H9 (cell line): ENCODE measurements around the gene OGFRL1. TPM values are rescaled to one million over a fixed set of nuclear protein-coding genes. Genes with fewer than 3 reads are reported as not detected.

Experiments
- DNase-seq: peaks from one replicate; pipeline ENCODE4 v3.0.0-alpha.2; 2017
- H2AFZ ChIP-seq: one replicate; pipeline ENCODE4 v1.6.1; 2013; ENCODE audit warnings: mild to moderate bottlenecking, low read length, control low read depth, moderate library complexity
- H2AK5ac ChIP-seq: 2 replicates; pipeline ENCODE4 v1.6.1; 2013; ENCODE audit warnings: low read length, control low read depth, mixed read lengths; ENCODE audit not compliant: insufficient read length
- H2BK120ac ChIP-seq: one replicate; pipeline ENCODE4 v1.6.1; 2013; ENCODE audit warnings: low read depth, mild to moderate bottlenecking, low read length, control low read depth, inconsistent platforms; ENCODE audit not compliant: poor library complexity, severe bottlenecking
- H2BK12ac ChIP-seq: 2 replicates; pipeline ENCODE4 v1.6.1; 2013; ENCODE audit warnings: low read length, control low read depth, mixed read lengths, low read depth; ENCODE audit not compliant: insufficient read length
- H2BK15ac ChIP-seq: 2 replicates; pipeline ENCODE4 v1.6.1; 2013; ENCODE audit warnings: low read depth, low read length, control low read depth
- H2BK20ac ChIP-seq: one replicate; pipeline ENCODE4 v1.6.1; 2013; ENCODE audit warnings: low read depth, mild to moderate bottlenecking, low read length, control low read depth, inconsistent platforms; ENCODE audit not compliant: poor library complexity, severe bottlenecking
- H2BK5ac ChIP-seq: 2 replicates; pipeline ENCODE4 v1.6.1; 2013; ENCODE audit warnings: low read length, control low read depth, mixed read lengths; ENCODE audit not compliant: insufficient read length
- H3K14ac ChIP-seq: 2 replicates; pipeline ENCODE4 v1.6.1; 2013; ENCODE audit warnings: low read length, control low read depth; ENCODE audit not compliant: insufficient read depth
- H3K18ac ChIP-seq: 2 replicates; pipeline ENCODE4 v1.6.1; 2013; ENCODE audit warnings: low read depth, mild to moderate bottlenecking, mixed read lengths, low read length, control low read depth; ENCODE audit not compliant: insufficient read length
- H3K23ac ChIP-seq: 2 replicates; pipeline ENCODE4 v1.6.1; 2013; ENCODE audit warnings: low read length, control low read depth, mixed read lengths, low read depth; ENCODE audit not compliant: insufficient read length
- H3K23me2 ChIP-seq: 2 replicates; pipeline ENCODE4 v1.6.1; 2013; ENCODE audit warnings: low read depth, mild to moderate bottlenecking, mixed read lengths, low read length, control low read depth; ENCODE audit not compliant: insufficient read length, poor library complexity, severe bottlenecking
- H3K27ac ChIP-seq: 2 replicates; pipeline ENCODE4 v1.5.1; 2013; ENCODE audit warnings: low read length, control low read depth, mixed read lengths, low read depth; ENCODE audit not compliant: insufficient read length
- H3K27me3 ChIP-seq: 2 replicates; pipeline ENCODE4 v1.6.1; 2013; ENCODE audit warnings: low read length, control low read depth, inconsistent platforms; ENCODE audit not compliant: insufficient read depth
- H3K4ac ChIP-seq: 2 replicates; pipeline ENCODE4 v1.6.1; 2013; ENCODE audit warnings: low read depth, mild to moderate bottlenecking, control low read depth, inconsistent platforms, low read length, moderate library complexity
- H3K4me1 ChIP-seq: 2 replicates; pipeline ENCODE4 v1.6.1; 2013; ENCODE audit warnings: low read length, control low read depth, inconsistent platforms; ENCODE audit not compliant: insufficient read depth
- H3K4me2 ChIP-seq: 2 replicates; pipeline ENCODE4 v1.6.1; 2013; ENCODE audit warnings: low read length, control low read depth, mixed read lengths; ENCODE audit not compliant: insufficient read length, insufficient read depth
- H3K56ac ChIP-seq: 2 replicates; pipeline ENCODE4 v1.6.1; 2013; ENCODE audit warnings: low read depth, mild to moderate bottlenecking, mixed read lengths, low read length, control low read depth; ENCODE audit not compliant: insufficient read length
- H3K79me1 ChIP-seq: 2 replicates; pipeline ENCODE4 v1.6.1; 2013; ENCODE audit warnings: low read depth, mild to moderate bottlenecking, moderate library complexity, low read length, control low read depth, inconsistent platforms; ENCODE audit not compliant: insufficient read depth, poor library complexity, severe bottlenecking
- H3K79me2 ChIP-seq: 2 replicates; pipeline ENCODE4 v1.6.1; 2013; ENCODE audit warnings: low read length, control low read depth, inconsistent platforms; ENCODE audit not compliant: insufficient read depth
- H3K9ac ChIP-seq: 2 replicates; pipeline ENCODE4 v1.6.1; 2013; ENCODE audit warnings: low read length, control low read depth, mixed read lengths; ENCODE audit not compliant: insufficient read length; ENCODE audit errors: extremely low read depth
- H3K9me3 ChIP-seq: one replicate; pipeline ENCODE4 v1.6.1; 2013; ENCODE audit warnings: low read depth, low read length, inconsistent platforms; ENCODE audit not compliant: control insufficient read depth
- H3T11ph ChIP-seq: one replicate; pipeline ENCODE4 v1.6.1; 2013; ENCODE audit warnings: mild to moderate bottlenecking, low read length, control low read depth, inconsistent platforms
- H4K20me1 ChIP-seq: one replicate; pipeline ENCODE4 v1.6.1; 2013; ENCODE audit not compliant: control insufficient read depth, insufficient read length, insufficient read depth
- H4K5ac ChIP-seq: 2 replicates; pipeline ENCODE4 v1.6.1; 2013; ENCODE audit warnings: low read depth, mild to moderate bottlenecking, mixed read lengths, low read length, control low read depth; ENCODE audit not compliant: insufficient read length
- H4K8ac ChIP-seq: replicated peaks from 2 replicates; pipeline ENCODE4 v1.6.1; 2013; ENCODE audit warnings: low read length, control low read depth, mixed read lengths, low read depth; ENCODE audit not compliant: insufficient read length
- H4K91ac ChIP-seq: 2 replicates; pipeline ENCODE4 v1.6.1; 2013; ENCODE audit warnings: low read depth, mild to moderate bottlenecking, moderate library complexity, mixed read lengths, low read length, control low read depth; ENCODE audit not compliant: insufficient read length
- H3K27ac Mint-ChIP-seq, 3 experiments: 2 replicates in 2 of 3; 3 replicates in 1 of 3; pipeline ENCODE4 v1.8.0; 2020 to 2021; ENCODE audit warnings: mixed read lengths in 3 of 3, mild to moderate bottlenecking in 1 of 3, moderate library complexity in 1 of 3
- H3K27me3 Mint-ChIP-seq: 2 replicates; pipeline ENCODE4 v1.8.0; 2021; ENCODE audit warnings: low read depth, mild to moderate bottlenecking, moderate library complexity, mixed read lengths
- H3K36me3 Mint-ChIP-seq, 3 experiments: 2 replicates in 2 of 3; 3 replicates in 1 of 3; pipeline ENCODE4 v1.8.0; 2020 to 2021; ENCODE audit warnings: low read depth in 3 of 3, mixed read lengths in 3 of 3; ENCODE audit not compliant: insufficient read depth in 1 of 3
- H3K4me1 Mint-ChIP-seq, 2 experiments: 2 replicates each; pipeline ENCODE4 v1.8.0; 2020; ENCODE audit warnings: mixed read lengths in 2 of 2
- H3K4me3 Mint-ChIP-seq, 2 experiments: 2 replicates in 1 of 2; 3 replicates in 1 of 2; pipeline ENCODE4 v1.8.0; 2020 to 2021; ENCODE audit warnings: mild to moderate bottlenecking in 2 of 2, mixed read lengths in 2 of 2, moderate library complexity in 1 of 2
- H3K9me3 Mint-ChIP-seq, 2 experiments: 2 replicates in 1 of 2; 3 replicates in 1 of 2; pipeline ENCODE4 v1.8.0; 2020; ENCODE audit warnings: mild to moderate bottlenecking in 2 of 2, mixed read lengths in 2 of 2, moderate library complexity in 1 of 2
- CTCF ChIP-seq: fragments of 200-600 bp; sonication (generic); conservative IDR thresholded peaks from 3 replicates; pipeline ENCODE4 v1.8.0; 2021; ENCODE audit warnings: antibody characterized with exemption, mild to moderate bottlenecking
- WGBS: extraction: QIAGEN DNeasy Blood & Tissue Kit; methylation state at CpG from one replicate; pipeline ENCODE4 v1.1.7; 2013; ENCODE audit warnings: missing lambda C conversion rate, low lambda C conversion rate, mixed read lengths; ENCODE audit not compliant: insufficient read length; ENCODE audit errors: extremely low coverage; 5-methylcytosine and 5-hydroxymethylcytosine counted together
- total RNA-seq: library from RNA; stranded (reverse); gene quantifications from 2 replicates; pipeline ENCODE4 v1.2.1, GENCODE V29; 2021

Gene OGFRL1
- total RNA-seq, 1 experiment from 2014 or later = 2.8 TPM

DNA sequence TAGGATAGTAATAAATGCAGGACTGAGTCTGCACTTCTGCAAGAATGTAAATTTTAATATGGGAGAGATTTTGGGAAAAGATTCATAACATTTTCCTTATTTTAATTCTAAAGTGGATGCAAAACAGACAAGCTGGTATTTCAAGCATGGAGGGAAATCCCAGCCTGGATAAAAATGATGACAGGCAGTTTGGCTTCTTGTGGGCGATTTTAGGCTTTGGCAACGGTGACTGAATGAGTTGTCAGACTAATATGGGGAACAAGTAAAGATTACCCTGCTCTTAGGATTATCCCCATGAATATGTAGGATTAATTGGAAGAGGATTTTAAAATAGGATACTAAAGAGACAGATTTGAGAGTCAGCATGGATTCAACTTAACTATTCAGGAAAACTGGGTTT lies 21.0 kb downstream of the OGFRL1 start:
- H3K56ac ChIP-seq = no peak overlapping the region
- H3K79me1 ChIP-seq = no peaks in the 10 kb centered on the region
- no peak overlapping the region for H2BK120ac ChIP-seq
- H2BK5ac ChIP-seq = no peak overlapping the region
- H3K9ac ChIP-seq = no peak overlapping the region
- H4K91ac ChIP-seq = no peak overlapping the region
- H3K79me2 ChIP-seq = no peaks in the 10 kb centered on the region
- no peak overlapping the region for H3K14ac ChIP-seq
- H3K4me3 Mint-ChIP-seq = no peak overlapping the region
- no peaks in the 10 kb centered on the region for H3K4me1 ChIP-seq
- no peaks in the 10 kb centered on the region for H3K27me3 Mint-ChIP-seq
- no peaks in the 10 kb centered on the region for H3K23me2 ChIP-seq
- no peak overlapping the region for H4K5ac ChIP-seq
- H3K9me3 ChIP-seq = no peaks in the 10 kb centered on the region
- H2BK20ac ChIP-seq = no peak overlapping the region
- no peak overlapping the region for H3K27ac Mint-ChIP-seq
- H3K4ac ChIP-seq = no peak overlapping the region
- no peak overlapping the region for H3K23ac ChIP-seq
- H2BK12ac ChIP-seq = no peak overlapping the region
- no peaks in the 10 kb centered on the region for H3K9me3 Mint-ChIP-seq
- no peak overlapping the region for H2AK5ac ChIP-seq
- no peaks in the 10 kb centered on the region for H3K27me3 ChIP-seq
- H4K8ac ChIP-seq = no peak overlapping the region
- no peaks in the 10 kb centered on the region for H3K4me1 Mint-ChIP-seq
- H3T11ph ChIP-seq = no peak overlapping the region
- H2BK15ac ChIP-seq = no peak overlapping the region
- no peaks in the 10 kb centered on the region for H4K20me1 ChIP-seq
- H2AFZ ChIP-seq = no peak overlapping the region
- no CpG with 5 or more reads among the region's 2 CpGs for WGBS
- H3K4me2 ChIP-seq = no peak overlapping the region
- H3K27ac ChIP-seq = no peak overlapping the region
- no peak for DNase-seq
- no peaks in the 10 kb centered on the region for H3K36me3 Mint-ChIP-seq
- TF ChIP-seq CTCF = no peak
- H3K18ac ChIP-seq = no peak overlapping the region
